PC-9 (cell line): ENCODE results near the gene DIPK1B. TPM values are rescaled to one million over a fixed set of nuclear protein-coding genes. Genes with fewer than 3 reads are reported as not detected.

ENCODE experiments used
- BruUV-seq: library from RNA; stranded (reverse); fragments of 400-500 nt; replicated peaks from 2 replicates; lab custom pipeline; 2021; lab: Mats Ljungman, UMichigan
- CTCF ChIA-PET: fragments of 300-600 bp; sonication (Branson Sonifier 250); formaldehyde crosslinking; loops from one replicate; lab custom pipeline; 2022; ENCODE audit warnings: antibody characterized with exemption; lab: Charles Lee
- POLR2A ChIA-PET: fragments of 300-600 bp; sonication (Branson Sonifier 250); formaldehyde crosslinking; loops from one replicate; lab custom pipeline; 2022; ENCODE audit warnings: antibody characterized with exemption; ENCODE audit not compliant: unreplicated experiment; lab: Charles Lee
- DNase-seq, 2 experiments: peaks; one replicate each; pipeline versions ENCODE4 v3.0.0 to v3.0.0-alpha.2; 2015 to 2022; ENCODE audit warnings: mixed read lengths in 1 of 2
- H2AFZ ChIP-seq: fragments of 200-600 bp; sonication (generic); 2 replicates; pipeline ENCODE4 v1.8.1; 2017; ENCODE audit warnings: antibody characterized with exemption
- H3F3A ChIP-seq: fragments of 200-600 bp; sonication (generic); 2 replicates; pipeline ENCODE4 v1.8.1; 2017; ENCODE audit warnings: antibody characterized with exemption, mild to moderate bottlenecking, low read depth; ENCODE audit not compliant: insufficient read depth
- H3K27ac ChIP-seq: fragments of 200-600 bp; sonication (generic); 2 replicates; pipeline ENCODE4 v1.6.1; 2016; ENCODE audit warnings: mixed run types
- H3K27me3 ChIP-seq: fragments of 200-600 bp; sonication (generic); 2 replicates; pipeline ENCODE4 v1.6.1; 2016; ENCODE audit warnings: low read depth, mixed run types; ENCODE audit not compliant: insufficient read depth
- H3K36me3 ChIP-seq: fragments of 200-600 bp; sonication (generic); 2 replicates; pipeline ENCODE4 v1.6.1; 2016; ENCODE audit warnings: low read depth, mixed run types
- H3K4me1 ChIP-seq: fragments of 200-600 bp; sonication (generic); replicated peaks from 2 replicates; pipeline ENCODE4 v1.6.1; 2016; ENCODE audit warnings: mixed run types; ENCODE audit not compliant: insufficient read depth
- H3K4me2 ChIP-seq: fragments of 200-600 bp; sonication (generic); 2 replicates; pipeline ENCODE4 v1.6.1; 2017; ENCODE audit warnings: mixed run types
- H3K4me3 ChIP-seq: fragments of 200-600 bp; sonication (generic); 2 replicates; pipeline ENCODE4 v1.6.1; 2016; ENCODE audit warnings: mixed run types
- H3K79me2 ChIP-seq: fragments of 200-600 bp; sonication (generic); 2 replicates; pipeline ENCODE4 v1.6.1; 2017; ENCODE audit warnings: low read depth, mixed run types
- H3K9me2 ChIP-seq: fragments of 200-600 bp; sonication (generic); 2 replicates; pipeline ENCODE4 v1.8.1; 2017; ENCODE audit warnings: mild to moderate bottlenecking; ENCODE audit not compliant: insufficient read depth
- H3K9me3 ChIP-seq: fragments of 200-600 bp; sonication (generic); 2 replicates; pipeline ENCODE4 v1.8.1; 2016; ENCODE audit warnings: low read depth; ENCODE audit not compliant: insufficient read depth
- H4K20me1 ChIP-seq: fragments of 200-600 bp; sonication (generic); 2 replicates; pipeline ENCODE4 v1.8.1; 2017; ENCODE audit not compliant: insufficient read depth
- EZH2 ChIP-seq: fragments of 200-600 bp; sonication (generic); IDR thresholded peaks from 2 replicates; pipeline ENCODE4 v1.8.0; 2017; ENCODE audit warnings: antibody characterized with exemption, low read depth
- intact Hi-C: fragments of 100-400 bp; cut with micrococcal nuclease; formaldehyde crosslinking; loops from one replicate; pipeline ENCODE4 v1.10.0; 2022; ENCODE audit not compliant: unreplicated experiment
- total RNA-seq: library from RNA; stranded (reverse); gene quantifications from 2 replicates; pipeline ENCODE4 v1.2.3, GENCODE V29; 2021
- TF ChIP-seq, protein P1 (sequence below): fragments of 200-600 bp; sonication (generic); conservative IDR thresholded peaks from 2 replicates; pipeline ENCODE4 v1.6.1; 2017; ENCODE audit warnings: mixed run types, antibody characterized with exemption, mild to moderate bottlenecking, moderate library complexity

DIPK1B gene
- total RNA-seq, 1 experiment from 2014 or later, result 19.0 TPM

DNA sequence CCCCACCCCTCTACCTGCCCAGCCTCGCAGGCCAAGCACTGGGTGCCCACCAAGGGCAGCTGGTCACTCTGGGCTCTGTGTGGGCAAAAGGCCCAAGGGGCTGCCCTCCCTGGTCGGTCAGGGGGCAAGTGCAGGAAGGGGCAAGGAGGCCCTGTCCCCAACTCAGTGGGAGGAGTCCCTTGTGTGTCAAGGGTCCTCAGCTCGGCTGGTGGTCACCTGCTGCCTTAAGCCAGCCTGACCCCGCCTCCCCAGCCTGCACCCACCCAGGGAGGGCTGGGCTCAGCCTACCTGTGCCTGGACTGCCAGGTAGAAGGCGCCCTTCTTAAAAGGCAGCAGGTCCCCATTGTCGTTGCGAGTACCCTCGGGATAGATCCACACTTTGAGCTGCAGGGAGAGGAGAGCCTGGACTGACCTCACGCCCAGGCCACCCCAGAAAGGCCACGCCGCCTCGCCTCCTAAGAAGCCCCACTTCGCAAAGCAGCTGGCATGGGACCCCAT, 36.0 kb upstream of the DIPK1B start:
- H3K9me2 ChIP-seq, result no peaks in the 10 kb centered on the region
- DNase-seq, result no peak
- H3K27me3 ChIP-seq, result no peaks in the 10 kb centered on the region
- no peaks in the 10 kb centered on the region for H3K4me1 ChIP-seq
- H3K36me3 ChIP-seq, result no peaks in the 10 kb centered on the region
- no TSS peak for BruUV-seq
- H3K79me2 ChIP-seq, result no peaks in the 10 kb centered on the region
- intact Hi-C loops, result loop anchor here (10.0 kb wide), 1 partner anchor 48 kb away; no protein-coding TSS in a partner anchor
- H2AFZ ChIP-seq, result no peak overlapping the region
- ChIA-PET CTCF (no interaction called here), POLR2A (interaction anchor here (0.6 kb wide), 2 partner anchors 50 to 193 kb away, joined by 4 to 6 read pairs; no protein-coding TSS in a partner anchor)
- H3K9me3 ChIP-seq, result no peaks in the 10 kb centered on the region
- H3K4me3 ChIP-seq, result no peak overlapping the region
- no peak for TF ChIP-seq EZH2
- TF ChIP-seq, protein P1, sequence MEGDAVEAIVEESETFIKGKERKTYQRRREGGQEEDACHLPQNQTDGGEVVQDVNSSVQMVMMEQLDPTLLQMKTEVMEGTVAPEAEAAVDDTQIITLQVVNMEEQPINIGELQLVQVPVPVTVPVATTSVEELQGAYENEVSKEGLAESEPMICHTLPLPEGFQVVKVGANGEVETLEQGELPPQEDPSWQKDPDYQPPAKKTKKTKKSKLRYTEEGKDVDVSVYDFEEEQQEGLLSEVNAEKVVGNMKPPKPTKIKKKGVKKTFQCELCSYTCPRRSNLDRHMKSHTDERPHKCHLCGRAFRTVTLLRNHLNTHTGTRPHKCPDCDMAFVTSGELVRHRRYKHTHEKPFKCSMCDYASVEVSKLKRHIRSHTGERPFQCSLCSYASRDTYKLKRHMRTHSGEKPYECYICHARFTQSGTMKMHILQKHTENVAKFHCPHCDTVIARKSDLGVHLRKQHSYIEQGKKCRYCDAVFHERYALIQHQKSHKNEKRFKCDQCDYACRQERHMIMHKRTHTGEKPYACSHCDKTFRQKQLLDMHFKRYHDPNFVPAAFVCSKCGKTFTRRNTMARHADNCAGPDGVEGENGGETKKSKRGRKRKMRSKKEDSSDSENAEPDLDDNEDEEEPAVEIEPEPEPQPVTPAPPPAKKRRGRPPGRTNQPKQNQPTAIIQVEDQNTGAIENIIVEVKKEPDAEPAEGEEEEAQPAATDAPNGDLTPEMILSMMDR, result no peak
- peaks cover 9% of the 10 kb centered on the region for H4K20me1 ChIP-seq
- H3K4me2 ChIP-seq, result no peak overlapping the region
- no peak overlapping the region for H3K27ac ChIP-seq
- H3F3A ChIP-seq, result peaks cover 12% of the 10 kb centered on the region; the same call in 1 of the 2 replicates

- H3K4me3 ChIP-seq, result no peak overlapping the region
- peaks cover 13% of the 10 kb centered on the region for H4K20me1 ChIP-seq
- H3K9me3 ChIP-seq, result no peaks in the 10 kb centered on the region
- H3F3A ChIP-seq, result peaks cover 12% of the 10 kb centered on the region; the same call in 1 of the 2 replicates
- ChIA-PET CTCF (no interaction called here), POLR2A (no interaction called here)
- H3K79me2 ChIP-seq, result no peaks in the 10 kb centered on the region
- H2AFZ ChIP-seq, result no peak overlapping the region
- H3K36me3 ChIP-seq, result no peaks in the 10 kb centered on the region
- H3K27ac ChIP-seq, result no peak overlapping the region
- no peak for DNase-seq
- no peak for TF ChIP-seq EZH2
- H3K27me3 ChIP-seq, result no peaks in the 10 kb centered on the region
- H3K4me2 ChIP-seq, result no peak overlapping the region
- BruUV-seq, result no TSS peak
- intact Hi-C loops, result loop anchor here (10.0 kb wide), 1 partner anchor 48 kb away; no protein-coding TSS in a partner anchor
- H3K4me1 ChIP-seq, result no peaks in the 10 kb centered on the region
- H3K9me2 ChIP-seq, result no peaks in the 10 kb centered on the region
These were observed 35.3 kb upstream of the DIPK1B start for GRCh38 chr9:136676920-136677686.

DNA sequence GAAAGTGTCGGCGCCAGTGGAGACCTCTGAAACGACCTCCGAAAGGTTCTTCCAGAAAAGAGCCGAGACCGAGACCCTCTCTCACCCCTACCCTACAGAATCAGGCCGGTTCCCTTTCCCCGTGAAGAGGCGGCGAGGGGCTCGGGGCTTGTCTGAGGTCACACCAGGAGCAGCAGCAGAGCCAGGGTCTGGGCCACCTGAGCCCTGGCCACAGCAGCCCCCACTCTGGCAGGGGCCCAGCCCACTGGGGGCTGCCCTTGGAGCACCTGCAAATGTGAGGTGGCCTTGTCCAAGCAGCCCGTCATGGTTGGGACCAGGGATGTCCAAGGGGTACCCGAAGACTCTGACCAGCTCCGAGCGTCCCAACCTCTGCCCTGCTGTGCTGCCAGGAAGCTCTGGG, 34.3 kb upstream of the DIPK1B start:
- no peaks in the 10 kb centered on the region for H3K36me3 ChIP-seq
- intact Hi-C loops, result loop anchor here (10.0 kb wide), 1 partner anchor 47 kb away; no protein-coding TSS in a partner anchor
- no peak overlapping the region for H3K27ac ChIP-seq
- no peak overlapping the region for H3K4me2 ChIP-seq
- no peaks in the 10 kb centered on the region for H3K27me3 ChIP-seq
- no peaks in the 10 kb centered on the region for H3K9me3 ChIP-seq
- TF ChIP-seq, protein P1, result no peak
- no peak for TF ChIP-seq EZH2
- H3F3A ChIP-seq, result peaks cover 8% of the 10 kb centered on the region; the same call in 1 of the 2 replicates
- no peak for DNase-seq
- H3K4me1 ChIP-seq, result no peaks in the 10 kb centered on the region
- H2AFZ ChIP-seq, result no peak overlapping the region
- ChIA-PET CTCF (no interaction called here), POLR2A (no interaction called here)
- H3K9me2 ChIP-seq, result no peaks in the 10 kb centered on the region
- 0 out of 2 replicates have a peak, but pooled peaks cover 3% of the 10 kb centered on the region for H3K79me2 ChIP-seq
- peaks cover 16% of the 10 kb centered on the region for H4K20me1 ChIP-seq
- no TSS peak for BruUV-seq
- H3K4me3 ChIP-seq, result no peak overlapping the region
